Karpas-422 (cell line): ENCODE data around the gene YOD1. TPM values are rescaled to one million over a fixed set of nuclear protein-coding genes. Genes with fewer than 3 reads are reported as not detected.

Experiments used
- DNase-seq: peaks from one replicate; pipeline ENCODE4 v3.0.0-alpha.2; 2015
- H2AFZ ChIP-seq: fragments of 200-600 bp; sonication (generic); 2 replicates; pipeline ENCODE4 v1.6.1; 2014; ENCODE audit warnings: antibody characterized with exemption, low read length, mixed read lengths
- H3K27ac ChIP-seq: fragments of 200-600 bp; sonication (generic); 2 replicates; pipeline ENCODE4 v1.5.1; 2014; ENCODE audit warnings: mild to moderate bottlenecking, low read length, moderate library complexity
- H3K27me3 ChIP-seq: fragments of 200-600 bp; sonication (generic); 2 replicates; pipeline ENCODE4 v1.6.1; 2014; ENCODE audit warnings: low read length, mixed read lengths
- H3K36me3 ChIP-seq: fragments of 200-600 bp; sonication (generic); 2 replicates; pipeline ENCODE4 v1.6.1; 2014; ENCODE audit warnings: low read length, mixed read lengths; ENCODE audit not compliant: insufficient read depth
- H3K4me1 ChIP-seq: fragments of 200-600 bp; sonication (generic); 2 replicates; pipeline ENCODE4 v1.6.1; 2014; ENCODE audit warnings: mild to moderate bottlenecking, low read length, mixed read lengths
- H3K4me2 ChIP-seq: fragments of 200-600 bp; sonication (generic); 2 replicates; pipeline ENCODE4 v1.6.1; 2014; ENCODE audit warnings: low read length, low read depth, mild to moderate bottlenecking; ENCODE audit not compliant: poor library complexity, severe bottlenecking
- H3K4me3 ChIP-seq: fragments of 200-600 bp; sonication (generic); 2 replicates; pipeline ENCODE4 v1.5.1; 2014; ENCODE audit warnings: mild to moderate bottlenecking, antibody characterized with exemption, low read length, mixed read lengths
- H3K79me2 ChIP-seq: fragments of 200-600 bp; sonication (generic); 2 replicates; pipeline ENCODE4 v1.6.1; 2014; ENCODE audit warnings: mild to moderate bottlenecking, low read length, mixed read lengths
- H3K9ac ChIP-seq: fragments of 200-600 bp; sonication (generic); 2 replicates; pipeline ENCODE4 v1.6.0; 2014; ENCODE audit warnings: low read length
- H3K9me2 ChIP-seq: fragments of 200-600 bp; sonication (generic), shearing (Covaris generic); replicated peaks from 2 replicates; pipeline ENCODE4 v1.6.0; 2014; ENCODE audit warnings: mild to moderate bottlenecking, low read length, moderate library complexity; ENCODE audit not compliant: insufficient read depth
- H3K9me3 ChIP-seq: fragments of 300-700, 200-600 bp; sonication (generic); 2 replicates; pipeline ENCODE4 v1.6.1; 2014; ENCODE audit warnings: low read length, mixed read lengths
- H4K20me1 ChIP-seq: fragments of 200-600 bp; sonication (generic); 2 replicates; pipeline ENCODE4 v1.6.1; 2014; ENCODE audit warnings: mild to moderate bottlenecking, antibody characterized with exemption, low read length, low read depth; ENCODE audit not compliant: insufficient read depth
- total RNA-seq: library from RNA; depleted of rRNA; stranded (reverse); fragments of >200 nt; shearing (Covaris generic); gene quantifications from 2 replicates; pipeline ENCODE4 v1.2.3, GENCODE V29; 2014; ENCODE audit warnings: low replicate concordance

The YOD1 gene
- total RNA-seq, 1 experiment from 2014 or later: not detected

GRCh38 chr1:207029701-207030521, 21.1 kb downstream of the YOD1 start:
- Histone ChIP-seq H3K79me2 (no peaks in the 10 kb centered on the region), H3K4me2 (no peak overlapping the region), H2AFZ (no peak overlapping the region)

DNA sequence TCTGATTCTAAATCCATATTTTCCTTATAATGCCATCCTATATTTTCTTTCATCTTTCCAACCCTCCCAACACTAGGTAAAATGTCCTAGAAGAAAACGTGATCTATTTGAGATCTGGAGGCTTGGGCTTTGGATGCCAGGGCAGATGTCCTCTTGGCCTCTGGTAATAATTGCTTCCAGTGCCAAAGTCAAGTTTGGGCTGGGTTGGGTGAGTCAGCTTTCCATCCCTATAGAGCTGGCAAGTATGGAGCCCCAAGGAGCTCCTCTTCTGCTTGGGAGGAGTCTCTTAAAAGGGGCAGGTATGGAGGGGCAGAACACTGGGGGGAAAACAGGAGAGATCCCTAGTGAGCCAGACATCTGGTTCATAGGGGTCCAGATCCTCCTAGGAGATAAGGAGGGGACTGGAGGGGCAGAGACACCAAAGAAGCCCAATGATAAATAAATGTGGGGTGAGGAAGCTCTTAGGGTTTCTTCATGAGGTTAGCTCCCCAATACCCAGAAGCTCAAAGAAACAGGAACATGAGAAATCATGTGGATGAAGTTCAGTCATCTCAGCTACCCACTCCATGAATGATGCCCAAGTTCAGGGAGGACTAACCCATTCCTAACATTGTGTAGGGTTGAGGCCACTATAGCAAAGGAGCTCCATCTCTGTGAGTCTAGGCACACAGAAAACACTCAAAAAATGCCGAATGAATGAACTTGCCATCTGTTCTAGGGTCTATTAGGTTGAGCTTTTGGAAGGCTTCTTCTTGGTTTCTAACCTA, 21.9 kb downstream of the YOD1 start:
- no peaks in the 10 kb centered on the region for H3K36me3 ChIP-seq
- H3K27me3 ChIP-seq: no peaks in the 10 kb centered on the region
- H4K20me1 ChIP-seq: no peaks in the 10 kb centered on the region
- no peak overlapping the region for H3K27ac ChIP-seq
- no peaks in the 10 kb centered on the region for H3K4me1 ChIP-seq
- no peak for DNase-seq
- H3K79me2 ChIP-seq: no peaks in the 10 kb centered on the region
- H2AFZ ChIP-seq: no peak overlapping the region
- H3K9ac ChIP-seq: no peak overlapping the region
- no peaks in the 10 kb centered on the region for H3K9me2 ChIP-seq
- no peak overlapping the region for H3K4me3 ChIP-seq
- no peak overlapping the region for H3K4me2 ChIP-seq
- no peaks in the 10 kb centered on the region for H3K9me3 ChIP-seq

More at GRCh38 chr1:207029701-207030521, 21.1 kb downstream of the YOD1 start:
- H3K9me2 ChIP-seq: no peaks in the 10 kb centered on the region
- H3K27me3 ChIP-seq: no peaks in the 10 kb centered on the region
- H3K4me1 ChIP-seq: no peaks in the 10 kb centered on the region
- DNase-seq: no peak
- H3K36me3 ChIP-seq: no peaks in the 10 kb centered on the region
- H3K27ac ChIP-seq: no peak overlapping the region
- H3K9ac ChIP-seq: no peak overlapping the region
- no peaks in the 10 kb centered on the region for H3K9me3 ChIP-seq
- no peaks in the 10 kb centered on the region for H4K20me1 ChIP-seq
- no peak overlapping the region for H3K4me3 ChIP-seq

- Histone ChIP-seq H3K9me3 (no peaks in the 10 kb centered on the region), H3K4me1 (no peaks in the 10 kb centered on the region), H2AFZ (no peak overlapping the region), H3K4me2 (no peak overlapping the region), H3K79me2 (no peaks in the 10 kb centered on the region), H3K4me3 (no peak overlapping the region), H4K20me1 (no peaks in the 10 kb centered on the region), H3K36me3 (no peaks in the 10 kb centered on the region), H3K27ac (no peak overlapping the region), H3K27me3 (no peaks in the 10 kb centered on the region), H3K9ac (no peak overlapping the region), H3K9me2 (no peaks in the 10 kb centered on the region)
- no peak for DNase-seq
Measured at GRCh38 chr1:207027921-207028320, 23.1 kb downstream of the YOD1 start.

DNA sequence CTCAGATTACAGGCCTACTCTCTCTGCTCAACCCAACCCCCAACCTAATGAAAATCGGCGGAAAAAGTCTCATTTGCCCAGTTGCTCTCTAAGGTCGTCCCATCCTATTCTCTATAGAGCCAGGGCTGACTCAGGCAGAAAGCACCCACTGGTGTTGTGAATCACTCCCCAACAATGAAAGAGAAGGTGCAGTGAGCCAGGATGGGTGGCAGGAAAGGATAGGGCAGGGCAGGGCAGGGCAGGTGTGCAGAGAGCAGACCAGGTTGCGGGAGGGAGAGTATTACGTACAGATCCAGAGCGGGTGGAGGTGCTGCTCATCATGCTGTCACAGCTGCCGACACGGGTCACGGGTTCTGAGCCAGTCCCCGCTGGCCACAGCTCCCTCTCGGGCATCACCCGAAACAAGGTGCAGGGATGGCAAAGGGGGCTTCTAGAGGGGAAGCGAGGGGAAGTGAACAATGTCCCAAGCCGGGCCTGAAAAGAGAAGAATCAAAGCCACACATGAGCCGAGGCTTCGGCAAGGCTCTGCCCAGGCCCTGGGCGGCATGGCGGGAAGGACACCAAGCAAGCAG, 23.7 kb downstream of the YOD1 start:
- Histone ChIP-seq H3K27me3 (no peaks in the 10 kb centered on the region), H3K9me2 (no peaks in the 10 kb centered on the region), H3K79me2 (no peaks in the 10 kb centered on the region), H3K4me1 (no peaks in the 10 kb centered on the region), H3K4me3 (no peak overlapping the region), H3K9ac (no peak overlapping the region), H3K36me3 (no peaks in the 10 kb centered on the region), H3K9me3 (no peaks in the 10 kb centered on the region), H2AFZ (no peak overlapping the region), H3K27ac (no peak overlapping the region), H3K4me2 (no peak overlapping the region), H4K20me1 (no peaks in the 10 kb centered on the region)
- no peak for DNase-seq

DNA sequence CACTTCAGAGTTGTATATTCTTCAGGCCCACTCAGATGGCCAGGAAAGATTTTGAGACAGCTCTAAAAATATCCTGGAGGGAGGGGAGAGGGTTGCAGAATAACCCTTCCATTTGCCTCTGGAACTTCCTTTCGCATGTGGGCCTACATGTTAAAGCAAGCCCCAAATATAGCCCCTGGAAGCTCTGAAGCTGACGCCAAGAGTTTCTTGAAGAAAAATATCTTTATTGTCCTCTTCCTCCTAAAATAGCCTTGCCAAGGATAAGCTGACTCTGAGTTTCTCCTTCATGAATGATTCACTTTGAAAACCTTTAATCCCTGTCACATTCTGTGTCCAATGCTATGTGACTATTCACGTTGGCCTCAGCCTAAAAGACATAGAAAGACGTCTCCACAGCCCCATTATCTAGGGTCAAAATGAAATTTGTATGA, 24.9 kb downstream of the YOD1 start:
- H3K9me2 ChIP-seq: no peaks in the 10 kb centered on the region
- H3K9me3 ChIP-seq: no peaks in the 10 kb centered on the region
- no peak overlapping the region for H3K4me2 ChIP-seq
- no peaks in the 10 kb centered on the region for H4K20me1 ChIP-seq
- H3K4me3 ChIP-seq: no peak overlapping the region
- no peak overlapping the region for H3K27ac ChIP-seq
- no peak overlapping the region for H2AFZ ChIP-seq
- no peaks in the 10 kb centered on the region for H3K79me2 ChIP-seq
- H3K27me3 ChIP-seq: no peaks in the 10 kb centered on the region
- DNase-seq: no peak
- H3K36me3 ChIP-seq: no peaks in the 10 kb centered on the region
- H3K9ac ChIP-seq: no peak overlapping the region
- H3K4me1 ChIP-seq: no peaks in the 10 kb centered on the region

- H3K27me3 ChIP-seq: no peaks in the 10 kb centered on the region
- H3K9me3 ChIP-seq: no peaks in the 10 kb centered on the region
- no peak for DNase-seq
- no peaks in the 10 kb centered on the region for H3K9me2 ChIP-seq
- no peak overlapping the region for H3K9ac ChIP-seq
- H3K27ac ChIP-seq: no peak overlapping the region
- no peaks in the 10 kb centered on the region for H3K79me2 ChIP-seq
- no peak overlapping the region for H3K4me3 ChIP-seq
- H4K20me1 ChIP-seq: no peaks in the 10 kb centered on the region
- no peaks in the 10 kb centered on the region for H3K36me3 ChIP-seq
- H2AFZ ChIP-seq: no peak overlapping the region
- no peak overlapping the region for H3K4me2 ChIP-seq
- no peaks in the 10 kb centered on the region for H3K4me1 ChIP-seq
Measured at GRCh38 chr1:207025146-207025880, 25.7 kb downstream of the YOD1 start.

GRCh38 chr1:207024202-207025145, 26.5 kb downstream of the YOD1 start:
- no peaks in the 10 kb centered on the region for H3K79me2 ChIP-seq
- no peak overlapping the region for H2AFZ ChIP-seq
- H4K20me1 ChIP-seq: no peaks in the 10 kb centered on the region
- H3K4me2 ChIP-seq: no peak overlapping the region
- no peaks in the 10 kb centered on the region for H3K9me3 ChIP-seq
- H3K36me3 ChIP-seq: no peaks in the 10 kb centered on the region
- H3K4me3 ChIP-seq: no peak overlapping the region
- H3K9ac ChIP-seq: no peak overlapping the region
- no peak for DNase-seq
- no peaks in the 10 kb centered on the region for H3K27me3 ChIP-seq
- no peaks in the 10 kb centered on the region for H3K4me1 ChIP-seq
- no peaks in the 10 kb centered on the region for H3K9me2 ChIP-seq
- H3K27ac ChIP-seq: no peak overlapping the region
